HepG2 (cell line): ENCODE data around the gene SHC1. TPM values are rescaled to one million over a fixed set of nuclear protein-coding genes. Genes with fewer than 3 reads are reported as not detected.
A peak's percentile ranks its signal among the peaks of the same experiment; 100 is the strongest.

Experiments
- ARNTL ChIP-seq: sonication (generic); formaldehyde crosslinking; IDR thresholded peaks from 2 replicates; pipeline ENCODE4 v1.4.0; 2020; ENCODE audit warnings: mild to moderate bottlenecking, missing genetic modification reagents
- CCAR2 ChIP-seq: fragments of 200-400 bp; formaldehyde crosslinking; optimal IDR thresholded peaks from 2 replicates; pipeline ENCODE3; 2018; ENCODE audit warnings: low read depth, mild to moderate bottlenecking, low read length, moderate library complexity
- FOSL2 ChIP-seq: sonication (generic); formaldehyde crosslinking; IDR thresholded peaks from 2 replicates; pipeline ENCODE4 v1.4.0; 2020; ENCODE audit warnings: missing genetic modification reagents
- FOXA1 ChIP-seq, 2 experiments: fragments of 450-650 bp in 1 of 2; sonication (generic) in 1 of 2; formaldehyde crosslinking in 1 of 2; IDR thresholded peaks; 2 replicates each; pipeline versions ENCODE4 v1.4.0 to v1.6.1; 2016 to 2020; ENCODE audit warnings: missing genetic modification reagents in 1 of 2
- JDP2 ChIP-seq: sonication (generic); formaldehyde crosslinking; IDR thresholded peaks from 2 replicates; pipeline ENCODE4 v1.8.1; 2022; ENCODE audit warnings: missing genetic modification reagents, borderline replicate concordance
- KDM4B ChIP-seq: sonication (generic); formaldehyde crosslinking; IDR thresholded peaks from 2 replicates; pipeline ENCODE4 v1.4.0; 2020; ENCODE audit warnings: missing genetic modification reagents
- KLF13 ChIP-seq: sonication (generic); formaldehyde crosslinking; IDR thresholded peaks from 2 replicates; pipeline ENCODE4 v1.4.0; 2020; ENCODE audit warnings: mild to moderate bottlenecking, missing genetic modification reagents
- MXD4 ChIP-seq: IDR thresholded peaks from 2 replicates; pipeline ENCODE4 v1.6.1; 2016; ENCODE audit warnings: mild to moderate bottlenecking, missing biosample characterization, missing genetic modification reagents
- NFYC ChIP-seq: IDR thresholded peaks from 2 replicates; pipeline ENCODE4 v1.6.1; 2016; ENCODE audit warnings: missing genetic modification reagents, missing compliant biosample characterization
- PITX1 ChIP-seq: sonication (generic); formaldehyde crosslinking; IDR thresholded peaks from 2 replicates; pipeline ENCODE4 v1.5.1; 2020; ENCODE audit warnings: mild to moderate bottlenecking, missing genetic modification reagents
- POLR2AphosphoS5 ChIP-seq: IDR thresholded peaks from 2 replicates; pipeline ENCODE4 v1.6.1; 2012; ENCODE audit warnings: low read depth, low read length
- RBFOX2 ChIP-seq: fragments of 200-400 bp; formaldehyde crosslinking; IDR thresholded peaks from 2 replicates; pipeline ENCODE4 v1.6.1; 2017; ENCODE audit warnings: low read depth, mild to moderate bottlenecking, low read length
- RORA ChIP-seq: sonication (generic); formaldehyde crosslinking; IDR thresholded peaks from 2 replicates; pipeline ENCODE4 v1.5.0; 2020; ENCODE audit warnings: mild to moderate bottlenecking, missing genetic modification reagents, moderate library complexity
- SMC3 ChIP-seq: IDR thresholded peaks from 2 replicates; pipeline ENCODE4 v1.6.1; 2011; ENCODE audit warnings: low read length, improper control_type of control experiment
- ZBTB7A ChIP-seq: sonication (generic); formaldehyde crosslinking; IDR thresholded peaks from 2 replicates; pipeline ENCODE4 v1.8.0; 2022; ENCODE audit warnings: mild to moderate bottlenecking, missing genetic modification reagents
- ZC3H13 ChIP-seq: sonication (generic); formaldehyde crosslinking; IDR thresholded peaks from 2 replicates; pipeline ENCODE4 v1.8.1; 2023; ENCODE audit warnings: mild to moderate bottlenecking, missing genetic modification reagents, moderate library complexity
- ZMYM4 ChIP-seq: sonication (generic); formaldehyde crosslinking; IDR thresholded peaks from 2 replicates; pipeline ENCODE4 v1.8.1; 2023; ENCODE audit warnings: mild to moderate bottlenecking, missing genetic modification reagents
- ZNF24 ChIP-seq: fragments of 450-650 bp; IDR thresholded peaks from 2 replicates; pipeline ENCODE4 v1.6.1; 2017; ENCODE audit warnings: antibody characterized with exemption, mild to moderate bottlenecking
- ZNF3 ChIP-seq: IDR thresholded peaks from 2 replicates; pipeline ENCODE4 v1.7.0; 2017; ENCODE audit warnings: inconsistent platforms
- ZNF337 ChIP-seq: sonication (generic); formaldehyde crosslinking; IDR thresholded peaks from 2 replicates; pipeline ENCODE4 v1.5.1; 2020; ENCODE audit warnings: missing genetic modification reagents, low read depth, mild to moderate bottlenecking, borderline replicate concordance
- ZNF607 ChIP-seq: sonication (generic); formaldehyde crosslinking; IDR thresholded peaks from 2 replicates; pipeline ENCODE4 v1.5.1; 2020; ENCODE audit warnings: missing genetic modification reagents, mild to moderate bottlenecking, borderline replicate concordance
- ZNF782 ChIP-seq: sonication (generic); formaldehyde crosslinking; IDR thresholded peaks from 2 replicates; pipeline ENCODE4 v1.4.0; 2020; ENCODE audit warnings: missing genetic modification reagents, mild to moderate bottlenecking, borderline replicate concordance
- ZSCAN21 ChIP-seq: sonication (generic); formaldehyde crosslinking; IDR thresholded peaks from 2 replicates; pipeline ENCODE4 v1.8.0; 2022; ENCODE audit warnings: mild to moderate bottlenecking, missing genetic modification reagents, moderate library complexity, borderline replicate concordance
- polyA plus RNA-seq, 8 experiments: library from polyadenylated mRNA; depleted of rRNA in 3 of 8; stranded (reverse) in 7 of 8; unstranded in 1 of 8; fragments of >200 nt; fragmentation: Illumina TruSeq in 4 of 8; extraction: Trizol in 4 of 8; gene quantifications; 2 replicates each; pipeline versions ENCODE4 v1.2.1 to v1.2.3, GENCODE V29; 2011 to 2016; ENCODE audit warnings: low read depth in 4 of 8, missing spikeins in 1 of 8, mixed read lengths in 1 of 8; ENCODE audit not compliant: insufficient read depth in 1 of 8
- total RNA-seq, 5 experiments: library from RNA; depleted of rRNA; stranded (reverse); fragments of >200 nt; fragmentation: Illumina TruSeq; extraction: Trizol; gene quantifications; 2 replicates each; pipeline ENCODE4 v1.2.3, GENCODE V29; 2016; ENCODE audit warnings: low read depth in 1 of 5
- TF ChIP-seq, protein P1 (sequence below): sonication (generic); formaldehyde crosslinking; IDR thresholded peaks from 2 replicates; pipeline ENCODE4 v1.8.1; 2022; ENCODE audit warnings: low read depth, mild to moderate bottlenecking, missing genetic modification reagents
- TF ChIP-seq, protein P2 (sequence below): sonication (generic); formaldehyde crosslinking; IDR thresholded peaks from 2 replicates; pipeline ENCODE4 v1.4.0; 2020; ENCODE audit warnings: mild to moderate bottlenecking, missing genetic modification reagents
- TF ChIP-seq, protein P3 (sequence below): IDR thresholded peaks from 2 replicates; pipeline ENCODE4 v1.6.1; 2016; ENCODE audit warnings: control low read depth
- TF ChIP-seq, protein P4 (sequence below): sonication (generic); formaldehyde crosslinking; IDR thresholded peaks from 2 replicates; pipeline ENCODE4 v1.8.0; 2022; ENCODE audit warnings: mild to moderate bottlenecking, missing genetic modification reagents

SHC1 gene
- total and polyA plus RNA-seq, 2 of the 13 experiments (the other 11 are each of a cell fraction or from before 2014, with no cell fraction given) = 52.0 to 137 TPM

DNA sequence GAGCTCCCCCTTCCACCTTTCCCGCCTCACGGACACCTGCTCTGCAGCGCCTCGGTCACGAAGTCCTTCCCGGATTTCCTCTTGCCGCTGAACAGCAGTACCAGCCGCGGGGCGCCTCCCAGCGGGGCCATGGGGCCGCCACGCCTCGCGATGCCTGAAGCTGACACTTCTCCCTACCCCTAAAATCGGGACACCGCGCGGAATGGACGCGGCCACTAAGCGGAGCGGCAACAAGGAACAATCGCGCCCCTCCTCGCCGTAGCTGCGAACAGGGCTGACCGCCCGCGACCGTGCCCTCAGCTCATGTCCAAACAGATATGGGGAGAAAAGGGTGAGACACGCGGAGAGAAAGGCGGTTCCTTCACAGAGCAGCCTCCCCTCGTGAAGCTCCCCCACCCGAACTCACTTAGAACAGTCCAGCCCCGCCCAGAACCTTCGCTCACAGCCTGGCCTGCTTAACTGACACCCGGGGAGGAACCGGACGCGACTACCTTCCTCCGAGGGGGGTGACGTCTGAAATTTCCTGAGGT, 33.9 kb downstream of the SHC1 start, which contains the start of gene PMVK (continued):
- TF ChIP-seq PITX1 (CRISPR knock-in tag) = peak; percentile 94
- TF ChIP-seq, protein P1, sequence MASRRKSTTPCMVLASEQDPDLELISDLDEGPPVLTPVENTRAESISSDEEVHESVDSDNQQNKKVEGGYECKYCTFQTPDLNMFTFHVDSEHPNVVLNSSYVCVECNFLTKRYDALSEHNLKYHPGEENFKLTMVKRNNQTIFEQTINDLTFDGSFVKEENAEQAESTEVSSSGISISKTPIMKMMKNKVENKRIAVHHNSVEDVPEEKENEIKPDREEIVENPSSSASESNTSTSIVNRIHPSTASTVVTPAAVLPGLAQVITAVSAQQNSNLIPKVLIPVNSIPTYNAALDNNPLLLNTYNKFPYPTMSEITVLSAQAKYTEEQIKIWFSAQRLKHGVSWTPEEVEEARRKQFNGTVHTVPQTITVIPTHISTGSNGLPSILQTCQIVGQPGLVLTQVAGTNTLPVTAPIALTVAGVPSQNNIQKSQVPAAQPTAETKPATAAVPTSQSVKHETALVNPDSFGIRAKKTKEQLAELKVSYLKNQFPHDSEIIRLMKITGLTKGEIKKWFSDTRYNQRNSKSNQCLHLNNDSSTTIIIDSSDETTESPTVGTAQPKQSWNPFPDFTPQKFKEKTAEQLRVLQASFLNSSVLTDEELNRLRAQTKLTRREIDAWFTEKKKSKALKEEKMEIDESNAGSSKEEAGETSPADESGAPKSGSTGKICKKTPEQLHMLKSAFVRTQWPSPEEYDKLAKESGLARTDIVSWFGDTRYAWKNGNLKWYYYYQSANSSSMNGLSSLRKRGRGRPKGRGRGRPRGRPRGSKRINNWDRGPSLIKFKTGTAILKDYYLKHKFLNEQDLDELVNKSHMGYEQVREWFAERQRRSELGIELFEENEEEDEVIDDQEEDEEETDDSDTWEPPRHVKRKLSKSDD (CRISPR knock-in tag) = peak; percentile 95
- TF ChIP-seq ZNF607 (CRISPR knock-in tag) = peak; percentile 99
- peak; percentile 53; the same call in 1 of the 2 replicates for TF ChIP-seq KLF13 (CRISPR knock-in tag)
- peak; percentile 100 for TF ChIP-seq ZNF782 (CRISPR knock-in tag)
- TF ChIP-seq, protein P2, sequence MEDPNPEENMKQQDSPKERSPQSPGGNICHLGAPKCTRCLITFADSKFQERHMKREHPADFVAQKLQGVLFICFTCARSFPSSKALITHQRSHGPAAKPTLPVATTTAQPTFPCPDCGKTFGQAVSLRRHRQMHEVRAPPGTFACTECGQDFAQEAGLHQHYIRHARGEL (CRISPR knock-in tag) = peak; percentile 97
- peak; percentile 49; the same call in 1 of the 2 replicates for TF ChIP-seq NFYC
- TF ChIP-seq ZSCAN21 = peak; percentile 99
- peak; percentile 99 for TF ChIP-seq ZC3H13
- peak; percentile 66 for TF ChIP-seq FOSL2 (CRISPR knock-in tag)
- TF ChIP-seq FOXA1 (IDR thresholded peaks at IDR 0.05) = no peak
- TF ChIP-seq FOXA1 (CRISPR knock-in tag; IDR thresholded peaks at IDR 0.05) = 0 out of 2 replicates have a peak, but pooled peaks have one; percentile 9
- no peak; the same call in none of the 2 replicates for TF ChIP-seq KDM4B
- peak; percentile 96 for TF ChIP-seq ZBTB7A (CRISPR knock-in tag)
- TF ChIP-seq MXD4 (CRISPR knock-in tag) = peak; percentile 97
- no peak for TF ChIP-seq RORA (CRISPR knock-in tag)
- TF ChIP-seq, protein P3, sequence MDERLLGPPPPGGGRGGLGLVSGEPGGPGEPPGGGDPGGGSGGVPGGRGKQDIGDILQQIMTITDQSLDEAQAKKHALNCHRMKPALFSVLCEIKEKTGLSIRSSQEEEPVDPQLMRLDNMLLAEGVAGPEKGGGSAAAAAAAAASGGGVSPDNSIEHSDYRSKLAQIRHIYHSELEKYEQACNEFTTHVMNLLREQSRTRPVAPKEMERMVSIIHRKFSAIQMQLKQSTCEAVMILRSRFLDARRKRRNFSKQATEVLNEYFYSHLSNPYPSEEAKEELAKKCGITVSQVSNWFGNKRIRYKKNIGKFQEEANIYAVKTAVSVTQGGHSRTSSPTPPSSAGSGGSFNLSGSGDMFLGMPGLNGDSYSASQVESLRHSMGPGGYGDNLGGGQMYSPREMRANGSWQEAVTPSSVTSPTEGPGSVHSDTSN (CRISPR knock-in tag) = no peak; the same call in 1 of the 2 replicates
- peak; percentile 32; the same call in 1 of the 2 replicates for TF ChIP-seq ZNF3 (CRISPR knock-in tag)
- TF ChIP-seq ZNF24 = no peak
- TF ChIP-seq, protein P4, sequence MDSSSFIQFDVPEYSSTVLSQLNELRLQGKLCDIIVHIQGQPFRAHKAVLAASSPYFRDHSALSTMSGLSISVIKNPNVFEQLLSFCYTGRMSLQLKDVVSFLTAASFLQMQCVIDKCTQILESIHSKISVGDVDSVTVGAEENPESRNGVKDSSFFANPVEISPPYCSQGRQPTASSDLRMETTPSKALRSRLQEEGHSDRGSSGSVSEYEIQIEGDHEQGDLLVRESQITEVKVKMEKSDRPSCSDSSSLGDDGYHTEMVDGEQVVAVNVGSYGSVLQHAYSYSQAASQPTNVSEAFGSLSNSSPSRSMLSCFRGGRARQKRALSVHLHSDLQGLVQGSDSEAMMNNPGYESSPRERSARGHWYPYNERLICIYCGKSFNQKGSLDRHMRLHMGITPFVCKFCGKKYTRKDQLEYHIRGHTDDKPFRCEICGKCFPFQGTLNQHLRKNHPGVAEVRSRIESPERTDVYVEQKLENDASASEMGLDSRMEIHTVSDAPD (CRISPR knock-in tag) = peak; percentile 95
- TF ChIP-seq RBFOX2 = peak; percentile 91
- TF ChIP-seq JDP2 (CRISPR knock-in tag) = peak; percentile 94
- TF ChIP-seq ZNF337 (CRISPR knock-in tag) = peak; percentile 96; the same call in 1 of the 2 replicates
- TF ChIP-seq ARNTL = peak; percentile 94
- TF ChIP-seq SMC3 = no peak
- TF ChIP-seq ZMYM4 (CRISPR knock-in tag) = peak; percentile 90
- TF ChIP-seq CCAR2 = no peak
- peak; percentile 65; the same call in 1 of the 2 replicates for TF ChIP-seq POLR2AphosphoS5
